GM12878 (cell line): ENCODE results near the gene TRIP6. TPM values are rescaled to one million over a fixed set of nuclear protein-coding genes. Genes with fewer than 3 reads are reported as not detected.

Source experiments
- ATAC-seq: fragments of 200-7000 bp; cut with Tn5 transposase; 3 replicates; pipeline ENCODE4 v1.9.1; 2020; ENCODE audit warnings: mild to moderate bottlenecking, moderate library complexity
- BruUV-seq: library from RNA; stranded (reverse); fragments of 400-500 nt; replicated peaks from 2 replicates; lab custom pipeline; 2021; lab: Mats Ljungman, UMichigan
- CTCF ChIA-PET: fragments of 300-600 bp; sonication (Branson Sonifier 250); formaldehyde crosslinking; extraction: SDS; loops from one replicate; lab custom pipeline; 2021; ENCODE audit warnings: inconsistent platforms; lab: Yijun Ruan, JAX
- POLR2A ChIA-PET: fragments of 350-600 bp; formaldehyde crosslinking; extraction: SDS; loops from one replicate; lab custom pipeline; 2021; ENCODE audit warnings: inconsistent platforms; lab: Charles Lee
- RAD21 ChIA-PET: fragments of 300-600 bp; sonication (Branson Sonifier 250); formaldehyde crosslinking; loops from one replicate; lab custom pipeline; 2023; ENCODE audit warnings: antibody characterized with exemption; ENCODE audit not compliant: unreplicated experiment; lab: Charles Lee
- SMC1A ChIA-PET: fragments of 300-600 bp; sonication (Branson Sonifier 250); formaldehyde crosslinking; loops from one replicate; lab custom pipeline; 2023; ENCODE audit not compliant: unreplicated experiment, uncharacterized antibody; lab: Charles Lee
- DNase-seq: peaks from one replicate; pipeline ENCODE4 v3.0.0-alpha.2; 2011; ENCODE audit warnings: low read depth, low spot score
- FAIRE-seq: peaks from 3 replicates; lab custom pipeline; 2011; peaks lifted over from hg19 to GRCh38; lab: Jason Lieb, UNC
- H2AFZ ChIP-seq: 2 replicates; pipeline ENCODE4 v1.6.0; 2011; ENCODE audit warnings: low read depth, low read length, control low read depth; ENCODE audit not compliant: control insufficient read depth
- H3K27ac ChIP-seq: 2 replicates; pipeline ENCODE4 v1.5.1; 2011; ENCODE audit warnings: control low read depth; ENCODE audit not compliant: control insufficient read depth, insufficient read depth
- H3K27me3 ChIP-seq, 2 experiments: replicated peaks in 1 of 2; 2 replicates each; pipeline versions ENCODE4 v1.6.0 to v1.6.1; 2011; ENCODE audit warnings: low read length in 1 of 2; ENCODE audit not compliant: control insufficient read depth in 2 of 2, insufficient read depth in 2 of 2
- H3K36me3 ChIP-seq, 2 experiments: 2 replicates each; pipeline ENCODE4 v1.5.1; 2011; ENCODE audit warnings: low read length in 1 of 2; ENCODE audit not compliant: control insufficient read depth in 2 of 2, insufficient read depth in 2 of 2
- H3K4me1 ChIP-seq: 2 replicates; pipeline ENCODE4 v1.6.1; 2011; ENCODE audit warnings: mild to moderate bottlenecking, low read length, moderate library complexity, mixed read lengths; ENCODE audit not compliant: control insufficient read depth, insufficient read depth
- H3K4me2 ChIP-seq: 2 replicates; pipeline ENCODE4 v1.6.0; 2011; ENCODE audit warnings: control low read depth; ENCODE audit not compliant: control insufficient read depth, insufficient read depth
- H3K4me3 ChIP-seq: fragments of 200-600 bp; sonication (generic); 2 replicates; pipeline ENCODE4 v1.5.1; 2016
- H3K79me2 ChIP-seq: 2 replicates; pipeline ENCODE4 v1.6.0; 2011; ENCODE audit warnings: low read length; ENCODE audit not compliant: control insufficient read depth, insufficient read depth
- H3K9ac ChIP-seq: 2 replicates; pipeline ENCODE4 v1.8.0; 2011; ENCODE audit warnings: low read length, control low read depth, mixed read lengths; ENCODE audit not compliant: control insufficient read depth, insufficient read depth
- H3K9me3 ChIP-seq: replicated peaks from 3 replicates; pipeline ENCODE4 v1.5.1; 2011; ENCODE audit warnings: mild to moderate bottlenecking, low read length; ENCODE audit not compliant: control insufficient read depth, insufficient read depth
- H4K20me1 ChIP-seq: 2 replicates; pipeline ENCODE4 v1.6.0; 2011; ENCODE audit not compliant: control insufficient read depth, insufficient read depth
- ATF7 ChIP-seq: fragments of 450-650 bp; IDR thresholded peaks from 2 replicates; pipeline ENCODE4 v1.6.1; 2016; ENCODE audit warnings: low read depth, mild to moderate bottlenecking
- BMI1 ChIP-seq: fragments of 450-650 bp; IDR thresholded peaks from 2 replicates; pipeline ENCODE4 v1.6.1; 2016; ENCODE audit warnings: mild to moderate bottlenecking, moderate library complexity, borderline replicate concordance
- JUND ChIP-seq: IDR thresholded peaks from 2 replicates; pipeline ENCODE4 v1.6.1; 2012; ENCODE audit warnings: low read depth, mild to moderate bottlenecking, low read length, improper control_type of control experiment, moderate library complexity
- KAT2A ChIP-seq: conservative IDR thresholded peaks from 2 replicates; pipeline ENCODE4 v1.6.1; 2011; ENCODE audit warnings: low read depth, low read length; ENCODE audit not compliant: control insufficient read depth
- MEF2A ChIP-seq: IDR thresholded peaks from 2 replicates; pipeline ENCODE4 v1.6.1; 2011; ENCODE audit warnings: low read depth, mild to moderate bottlenecking, low read length, moderate library complexity; ENCODE audit not compliant: insufficient read depth
- MXI1 ChIP-seq: fragments of 150-350 bp; IDR thresholded peaks from 2 replicates; pipeline ENCODE4 v1.6.1; 2011; ENCODE audit warnings: low read depth, mild to moderate bottlenecking, inconsistent platforms, low read length, improper control_type of control experiment
- NR2C2 ChIP-seq: IDR thresholded peaks from 2 replicates; pipeline ENCODE4 v1.6.1; 2011; ENCODE audit warnings: borderline replicate concordance, low read depth; ENCODE audit not compliant: control insufficient read depth, insufficient read length
- NRF1 ChIP-seq: conservative IDR thresholded peaks from 2 replicates; pipeline ENCODE4 v1.6.1; 2011; ENCODE audit warnings: mild to moderate bottlenecking, low read depth, low read length, improper control_type of control experiment
- RUNX3 ChIP-seq: IDR thresholded peaks from 2 replicates; pipeline ENCODE4 v1.6.1; 2012; ENCODE audit warnings: low read length, inconsistent platforms
- SMAD5 ChIP-seq: IDR thresholded peaks from 2 replicates; pipeline ENCODE4 v1.6.1; 2016; ENCODE audit warnings: antibody characterized with exemption, low read depth
- SP1 ChIP-seq: IDR thresholded peaks from one replicate; pipeline ENCODE4 v1.6.1; 2011; ENCODE audit warnings: low read depth, low read length
- in situ Hi-C: fragments of 300-500 bp; cut with MboI; formaldehyde crosslinking; loops from 9 replicates; pipeline ENCODE4 v1.14.3; 2018; ENCODE audit warnings: mixed read lengths
- intact Hi-C: fragments of 100-400 bp; cut with micrococcal nuclease; formaldehyde crosslinking; loops from one replicate; pipeline ENCODE4 v1.14.2; 2022; ENCODE audit not compliant: unreplicated experiment
- microRNA-seq: library from miRNA; unstranded; fragments of <30 nt; microRNA quantifications from one replicate; pipeline ENCODE4, GENCODE V29; 2018
- polyA plus RNA-seq, 11 experiments: library from polyadenylated mRNA; depleted of rRNA in 4 of 11; unstranded in 6 of 11; stranded (reverse) in 5 of 11; fragments of >200 nt; fragmentation: Nextera tagmentation in 4 of 11; fragmentation: Illumina TruSeq in 1 of 11; extraction: Ambion mirVana in 4 of 11; extraction: Trizol in 1 of 11; gene quantifications; 1 replicate in 1 of 11; 2 replicates in 10 of 11; pipeline versions ENCODE4 v1.2.1 to v1.2.3, GENCODE V29; 2011 to 2016; ENCODE audit warnings: inconsistent platforms in 2 of 11, missing spikeins in 2 of 11, low read depth in 1 of 11
- small RNA-seq: library from RNA; depleted of rRNA; stranded (forward); fragments of <200 nt; gene quantifications from one replicate; pipeline ENCODE3, GENCODE V24; 2014
- total RNA-seq, 4 experiments: library from RNA; depleted of rRNA in 3 of 4; stranded (reverse); fragments of >200 nt in 3 of 4; fragmentation: Illumina TruSeq in 1 of 4; extraction: Trizol in 1 of 4; gene quantifications; 2 replicates each; pipeline versions ENCODE4 v1.2.1 to v1.2.3, GENCODE V29; 2013 to 2021

TRIP6 gene
- total and polyA plus RNA-seq, 10 of the 15 experiments (the other 5 are each of a cell fraction or from before 2014, with no cell fraction given): 2.5 to 47.4 (median 25.5) TPM

- Histone ChIP-seq H3K4me3 (no peak overlapping the region), H3K27ac (no peak overlapping the region), H3K4me1 (no peaks in the 10 kb centered on the region), H3K9ac (no peak overlapping the region)
- in situ Hi-C loops: no loop called here
- TF ChIP-seq SP1: no peak
- no peak for TF ChIP-seq MXI1
- TF ChIP-seq KAT2A: no peak
- no peak for TF ChIP-seq BMI1
- TF ChIP-seq SMAD5: no peak
- TF ChIP-seq JUND: no peak
- no peak for TF ChIP-seq NR2C2
- no peak for TF ChIP-seq MEF2A
- TF ChIP-seq NRF1: no peak
- TF ChIP-seq ATF7: no peak
- TF ChIP-seq RUNX3: no peak
- TF ChIP-seq, all 136 proteins: peak for 0
- Histone ChIP-seq H3K36me3 (no peaks in the 10 kb centered on the region), H3K79me2 (no peaks in the 10 kb centered on the region), H2AFZ (no peak overlapping the region), H3K9me3 (no peaks in the 10 kb centered on the region), H4K20me1 (no peaks in the 10 kb centered on the region), H3K27me3 (no peaks in the 10 kb centered on the region; a peak in 2 of 4 replicates), H3K4me2 (no peak overlapping the region)
- intact Hi-C loops: no loop called here
- CTCF ChIA-PET: no interaction called here
- no peak for DNase-seq
- FAIRE-seq: no peak
- SMC1A ChIA-PET: no interaction called here
- no peak for ATAC-seq
- RAD21 ChIA-PET: no interaction called here
- BruUV-seq: no TSS peak
- POLR2A ChIA-PET: interaction anchor here (0.6 to 0.7 kb wide), 2 partner anchors 209 to 385 kb away, joined by 3 to 4 read pairs; no protein-coding TSS in a partner anchor
Measured at GRCh38 chr7:100921039-100921438, 53.9 kb downstream of the TRIP6 start.

Small RNA genes lying within 50 kb of the gene (microRNA-seq; reads per million reads assigned to microRNA genes)
- gene MIR6875: not detected

Small RNA genes lying within 50 kb of the gene (small RNA-seq; reads per million reads assigned to genes)
- not detected for gene RN7SL549P
- not detected for gene RN7SL750P

Other genes with a start within 250 kb of the TRIP6 start
Only the 7 nearest of the 16 such genes appear.
- 0.56 and 0.93 TPM in 2 replicates for gene EPHB4, start 39.9 kb upstream of the TRIP6 start, total RNA-seq (2014; rRNA removed)
- 0.32 and 0.40 TPM in 2 replicates for gene EPHB4, start 39.9 kb upstream of the TRIP6 start, total RNA-seq (2014; rRNA removed; fragmentation: Illumina TruSeq; extraction: Trizol)
- gene EPHB4, start 39.9 kb upstream of the TRIP6 start, total RNA-seq (2021): 0.82 and 0.85 TPM in 2 replicates
- 0.23 and 0.45 TPM in 2 replicates for gene EPHB4, start 39.9 kb upstream of the TRIP6 start, polyA plus RNA-seq (2011; rRNA removed)
- 0.05 and 0.32 TPM in 2 replicates for gene EPHB4, start 39.9 kb upstream of the TRIP6 start, polyA plus RNA-seq (2014; fragmentation: Illumina TruSeq; extraction: Trizol)
- not detected for gene EPHB4, start 39.9 kb upstream of the TRIP6 start, polyA plus RNA-seq (2014; fragmentation: Nextera tagmentation; extraction: Ambion mirVana)
- gene EPHB4, start 39.9 kb upstream of the TRIP6 start, polyA plus RNA-seq (2014; rRNA removed): 0.51 and 0.75 TPM in 2 replicates
- not detected for gene EPHB4, start 39.9 kb upstream of the TRIP6 start, polyA plus RNA-seq (2016; fragmentation: Nextera tagmentation; extraction: Ambion mirVana)
- 11.1 and 16.7 TPM in 2 replicates for gene SLC12A9, start 14.7 kb upstream of the TRIP6 start, total RNA-seq (2014; rRNA removed)
- gene SLC12A9, start 14.7 kb upstream of the TRIP6 start, total RNA-seq (2014; rRNA removed; fragmentation: Illumina TruSeq; extraction: Trizol): 5.5 and 6.3 TPM in 2 replicates
- 16.5 and 18.5 TPM in 2 replicates for gene SLC12A9, start 14.7 kb upstream of the TRIP6 start, total RNA-seq (2021)
- gene SLC12A9, start 14.7 kb upstream of the TRIP6 start, polyA plus RNA-seq (2011; rRNA removed): 8.6 and 15.3 TPM in 2 replicates
- gene SLC12A9, start 14.7 kb upstream of the TRIP6 start, polyA plus RNA-seq (2014; fragmentation: Illumina TruSeq; extraction: Trizol): 4.3 and 10.9 TPM in 2 replicates
- gene SLC12A9, start 14.7 kb upstream of the TRIP6 start, polyA plus RNA-seq (2014; fragmentation: Nextera tagmentation; extraction: Ambion mirVana): under 1 TPM; 0.24 to 0.35 TPM
- gene SLC12A9, start 14.7 kb upstream of the TRIP6 start, polyA plus RNA-seq (2014; rRNA removed): 18.5 and 24.3 TPM in 2 replicates
- 1 to 10 TPM; 5.0 to 7.8 TPM for gene SLC12A9, start 14.7 kb upstream of the TRIP6 start, polyA plus RNA-seq (2016; fragmentation: Nextera tagmentation; extraction: Ambion mirVana)
- 94.0 and 104 TPM in 2 replicates for gene SRRT, start 7.7 kb downstream of the TRIP6 start, total RNA-seq (2014; rRNA removed)
- gene SRRT, start 7.7 kb downstream of the TRIP6 start, total RNA-seq (2014; rRNA removed; fragmentation: Illumina TruSeq; extraction: Trizol): 58.3 and 67.6 TPM in 2 replicates
- gene SRRT, start 7.7 kb downstream of the TRIP6 start, total RNA-seq (2021): 230 and 254 TPM in 2 replicates
- 24.2 and 43.9 TPM in 2 replicates for gene SRRT, start 7.7 kb downstream of the TRIP6 start, polyA plus RNA-seq (2011; rRNA removed)
- 69.0 and 120 TPM in 2 replicates for gene SRRT, start 7.7 kb downstream of the TRIP6 start, polyA plus RNA-seq (2014; fragmentation: Illumina TruSeq; extraction: Trizol)
- gene SRRT, start 7.7 kb downstream of the TRIP6 start, polyA plus RNA-seq (2014; fragmentation: Nextera tagmentation; extraction: Ambion mirVana): 10 to 100 TPM; 11.1 to 33.6 TPM
- gene SRRT, start 7.7 kb downstream of the TRIP6 start, polyA plus RNA-seq (2014; rRNA removed): 119 and 148 TPM in 2 replicates
- 100 to 1,000 TPM; 187 to 189 TPM for gene SRRT, start 7.7 kb downstream of the TRIP6 start, polyA plus RNA-seq (2016; fragmentation: Nextera tagmentation; extraction: Ambion mirVana)
- 10.6 and 10.8 TPM in 2 replicates for gene UFSP1, start 22.3 kb downstream of the TRIP6 start, total RNA-seq (2014; rRNA removed)
- 1.3 and 1.6 TPM in 2 replicates for gene UFSP1, start 22.3 kb downstream of the TRIP6 start, total RNA-seq (2014; rRNA removed; fragmentation: Illumina TruSeq; extraction: Trizol)
- gene UFSP1, start 22.3 kb downstream of the TRIP6 start, total RNA-seq (2021): 4.7 and 5.6 TPM in 2 replicates
- gene UFSP1, start 22.3 kb downstream of the TRIP6 start, polyA plus RNA-seq (2011; rRNA removed): 0.20 and 0.96 TPM in 2 replicates
- 0.48 and 0.75 TPM in 2 replicates for gene UFSP1, start 22.3 kb downstream of the TRIP6 start, polyA plus RNA-seq (2014; fragmentation: Illumina TruSeq; extraction: Trizol)
- gene UFSP1, start 22.3 kb downstream of the TRIP6 start, polyA plus RNA-seq (2014; fragmentation: Nextera tagmentation; extraction: Ambion mirVana): under 1 TPM; 0.14 to 0.57 TPM
- 7.2 and 9.7 TPM in 2 replicates for gene UFSP1, start 22.3 kb downstream of the TRIP6 start, polyA plus RNA-seq (2014; rRNA removed)
- gene UFSP1, start 22.3 kb downstream of the TRIP6 start, polyA plus RNA-seq (2016; fragmentation: Nextera tagmentation; extraction: Ambion mirVana): 1 to 10 TPM; 4.0 to 4.6 TPM
- 1.5 and 1.9 TPM in 2 replicates for gene ACHE, start 28.5 kb downstream of the TRIP6 start, total RNA-seq (2014; rRNA removed)
- 0.72 and 0.74 TPM in 2 replicates for gene ACHE, start 28.5 kb downstream of the TRIP6 start, total RNA-seq (2014; rRNA removed; fragmentation: Illumina TruSeq; extraction: Trizol)
- 5.0 and 5.1 TPM in 2 replicates for gene ACHE, start 28.5 kb downstream of the TRIP6 start, total RNA-seq (2021)
- 0.97 and 2.3 TPM in 2 replicates for gene ACHE, start 28.5 kb downstream of the TRIP6 start, polyA plus RNA-seq (2011; rRNA removed)
- 0.21 and 0.69 TPM in 2 replicates for gene ACHE, start 28.5 kb downstream of the TRIP6 start, polyA plus RNA-seq (2014; fragmentation: Illumina TruSeq; extraction: Trizol)
- gene ACHE, start 28.5 kb downstream of the TRIP6 start, polyA plus RNA-seq (2014; fragmentation: Nextera tagmentation; extraction: Ambion mirVana): under 1 TPM in 1 of 2 experiments, not detected in 1; 0.07 TPM
- 4.5 and 6.7 TPM in 2 replicates for gene ACHE, start 28.5 kb downstream of the TRIP6 start, polyA plus RNA-seq (2014; rRNA removed)
- gene ACHE, start 28.5 kb downstream of the TRIP6 start, polyA plus RNA-seq (2016; fragmentation: Nextera tagmentation; extraction: Ambion mirVana): 1 to 10 TPM; 2.3 to 2.5 TPM
- not detected in 2 replicates for gene MUC3A, start 82.1 kb downstream of the TRIP6 start, total RNA-seq (2014; rRNA removed)
- gene MUC3A, start 82.1 kb downstream of the TRIP6 start, total RNA-seq (2014; rRNA removed; fragmentation: Illumina TruSeq; extraction: Trizol): not detected in 2 replicates
- 0.10 and 0.24 TPM in 2 replicates for gene MUC3A, start 82.1 kb downstream of the TRIP6 start, total RNA-seq (2021)
- 0.01 and 0.07 TPM in 2 replicates for gene MUC3A, start 82.1 kb downstream of the TRIP6 start, polyA plus RNA-seq (2011; rRNA removed)
- not detected in 2 replicates for gene MUC3A, start 82.1 kb downstream of the TRIP6 start, polyA plus RNA-seq (2014; fragmentation: Illumina TruSeq; extraction: Trizol)
- not detected for gene MUC3A, start 82.1 kb downstream of the TRIP6 start, polyA plus RNA-seq (2014; fragmentation: Nextera tagmentation; extraction: Ambion mirVana)
- not detected in 2 replicates for gene MUC3A, start 82.1 kb downstream of the TRIP6 start, polyA plus RNA-seq (2014; rRNA removed)
- not detected for gene MUC3A, start 82.1 kb downstream of the TRIP6 start, polyA plus RNA-seq (2016; fragmentation: Nextera tagmentation; extraction: Ambion mirVana)
- gene MUC12, start 102.2 kb downstream of the TRIP6 start, total RNA-seq (2014; rRNA removed): 2.7 and 3.4 TPM in 2 replicates
- gene MUC12, start 102.2 kb downstream of the TRIP6 start, total RNA-seq (2014; rRNA removed; fragmentation: Illumina TruSeq; extraction: Trizol): 2.4 and 3.3 TPM in 2 replicates
- gene MUC12, start 102.2 kb downstream of the TRIP6 start, total RNA-seq (2021): 1.7 and 2.6 TPM in 2 replicates
- gene MUC12, start 102.2 kb downstream of the TRIP6 start, polyA plus RNA-seq (2011; rRNA removed): 1.5 and 2.6 TPM in 2 replicates
- gene MUC12, start 102.2 kb downstream of the TRIP6 start, polyA plus RNA-seq (2014; fragmentation: Illumina TruSeq; extraction: Trizol): 2.0 TPM in 2 replicates
- 1 to 10 TPM; 2.6 to 3.6 TPM for gene MUC12, start 102.2 kb downstream of the TRIP6 start, polyA plus RNA-seq (2014; fragmentation: Nextera tagmentation; extraction: Ambion mirVana)
- 2.5 TPM in 2 replicates for gene MUC12, start 102.2 kb downstream of the TRIP6 start, polyA plus RNA-seq (2014; rRNA removed)
- 1 to 10 TPM; 3.5 to 4.5 TPM for gene MUC12, start 102.2 kb downstream of the TRIP6 start, polyA plus RNA-seq (2016; fragmentation: Nextera tagmentation; extraction: Ambion mirVana)